Tibial artery (tissue), 4 donors: ENCODE results near the gene MAP3K3.
A peak's percentile ranks its signal among the peaks of the same experiment; 100 is the strongest.

Source experiments
- DNase-seq, 2 donors: peaks; one replicate each; pipeline ENCODE4 v3.0.0-alpha.2; 2019
- H3K27ac ChIP-seq, 2 donors: fragments of 200-600 bp; sonication (generic) in 1 of 2; 1 replicate in 1 of 2; 2 replicates in 1 of 2; pipeline ENCODE4 v1.5.1; 2018 to 2019; ENCODE audit warnings: mild to moderate bottlenecking in 1 of 2
- H3K27me3 ChIP-seq, 2 donors: fragments of 200-600 bp; sonication (generic) in 1 of 2; one replicate each; pipeline versions ENCODE4 v1.5.1 to v1.6.0; 2016 to 2019
- H3K36me3 ChIP-seq, 3 donors: fragments of 200-600 bp; sonication (generic) in 2 of 3; one replicate each; pipeline ENCODE4 v1.5.1; 2016 to 2019; ENCODE audit warnings: mild to moderate bottlenecking in 2 of 3
- H3K4me1 ChIP-seq, 4 donors: fragments of 200-600 bp; sonication (generic) in 2 of 4; 1 replicate in 3 of 4; 2 replicates in 1 of 4; pipeline ENCODE4 v1.5.1; 2016 to 2019
- H3K4me3 ChIP-seq, 2 donors: fragments of 200-600 bp; sonication (generic) in 1 of 2; 1 replicate in 1 of 2; 2 replicates in 1 of 2; pipeline ENCODE4 v1.5.1; 2018 to 2019; ENCODE audit warnings: mild to moderate bottlenecking in 2 of 2
- H3K9me3 ChIP-seq, 3 donors: fragments of 200-600 bp; sonication (generic) in 1 of 3; one replicate each; pipeline ENCODE4 v1.5.1; 2016 to 2019
- CTCF ChIP-seq, 2 experiments: fragments of 200-600 bp in 1 of 2; fragments of 450-650 bp in 1 of 2; IDR thresholded peaks; one replicate each; pipeline ENCODE4 v1.5.1; 2017 to 2019; ENCODE audit warnings: antibody characterized with exemption in 2 of 2, mild to moderate bottlenecking in 1 of 2, moderate library complexity in 1 of 2
- intact Hi-C: fragments of 100-400 bp; cut with DNase I; formaldehyde crosslinking; loops from one replicate; pipeline ENCODE4 v1.15.0; 2023; ENCODE audit warnings: low total_unique reads

Gene MAP3K3

GRCh38 chr17:63622574-63623390 is 565 bp downstream of the MAP3K3 start:
- intact Hi-C loops, result loop anchor here (5.0 kb wide), 1 partner anchor 70 kb away; the partner anchor contains the start of gene DCAF7

GRCh38 chr17:63623786-63624530 is 1.7 kb downstream of the MAP3K3 start:
- H3K4me1 ChIP-seq, result peaks cover 0 to 49% (median 23%) of the 10 kb centered on the region in 4 donors
- intact Hi-C loops, result loop anchor here (5.0 kb wide), 1 partner anchor 72 kb away; the partner anchor contains the start of gene DCAF7
- peak overlapping the region in 1 of 2 donors; percentile 82 for H3K27ac ChIP-seq
- TF ChIP-seq CTCF (IDR thresholded peaks at IDR 0.05), result no peak
- no peaks in the 10 kb centered on the region for H3K27me3 ChIP-seq
- H3K36me3 ChIP-seq, result peaks cover 0 to 4% (median 0%) of the 10 kb centered on the region in 3 donors
- H3K9me3 ChIP-seq, result no peaks in the 10 kb centered on the region
- peak overlapping the region; percentile 67 to 88 for H3K4me3 ChIP-seq
- no peak for DNase-seq

More at GRCh38 chr17:63622574-63623390, 565 bp downstream of the MAP3K3 start:
- Histone ChIP-seq H3K4me3 (peak overlapping the region; percentile 67 to 88), H3K36me3 (no peaks in the 10 kb centered on the region), H3K4me1 (peaks cover 0 to 45% (median 23%) of the 10 kb centered on the region in 4 donors), H3K9me3 (no peaks in the 10 kb centered on the region), H3K27ac (peak overlapping the region; percentile 79 to 82), H3K27me3 (no peaks in the 10 kb centered on the region)
- DNase-seq, result peak; percentile 70 to 86
- TF ChIP-seq CTCF (IDR thresholded peaks at IDR 0.05), result no peak

GRCh38 chr17:63624531-63624880 is 2.3 kb downstream of the MAP3K3 start:
- Histone ChIP-seq H3K4me1 (peaks cover 0 to 54% (median 23%) of the 10 kb centered on the region in 4 donors), H3K36me3 (peaks cover 0 to 5% (median 4%) of the 10 kb centered on the region in 3 donors), H3K27ac (no peak overlapping the region), H3K4me3 (peak overlapping the region in 1 of 2 donors; percentile 88), H3K27me3 (no peaks in the 10 kb centered on the region), H3K9me3 (no peaks in the 10 kb centered on the region)
- DNase-seq, result no peak
- no peak for TF ChIP-seq CTCF (IDR thresholded peaks at IDR 0.05)
- intact Hi-C loops, result loop anchor here (5.0 kb wide), 1 partner anchor 72 kb away; the partner anchor contains the start of gene DCAF7

- Histone ChIP-seq H3K4me1 (peaks cover 0 to 67% (median 22%) of the 10 kb centered on the region in 4 donors), H3K4me3 (no peak overlapping the region), H3K9me3 (no peaks in the 10 kb centered on the region), H3K27ac (no peak overlapping the region), H3K36me3 (peaks cover 0 to 5% (median 4%) of the 10 kb centered on the region in 3 donors), H3K27me3 (no peaks in the 10 kb centered on the region)
- no peak for DNase-seq
- intact Hi-C loops, result no loop called here
- no peak for TF ChIP-seq CTCF (IDR thresholded peaks at IDR 0.05)
Observed at GRCh38 chr17:63626551-63627180, 4.4 kb downstream of the MAP3K3 start.

DNA sequence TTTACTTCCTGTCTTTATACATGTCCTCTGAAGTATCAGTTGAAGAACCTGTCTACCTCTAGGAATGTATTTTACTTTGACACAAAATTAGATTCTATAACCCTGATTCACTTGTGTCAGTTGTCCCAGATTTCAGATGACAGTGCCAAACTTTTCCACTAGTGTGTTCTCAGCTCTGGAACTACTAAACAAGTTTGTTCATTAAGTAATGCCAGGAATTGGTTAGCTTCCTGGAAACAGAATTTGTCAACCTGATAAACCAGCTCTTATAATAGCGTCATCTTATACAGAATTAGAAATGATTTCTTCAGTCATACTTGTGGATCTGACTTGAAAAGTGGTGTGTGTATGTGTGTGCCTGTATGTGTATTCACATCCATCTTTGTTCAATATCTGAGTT is 7.4 kb downstream of the MAP3K3 start:
- no peak overlapping the region for H3K4me3 ChIP-seq
- no peaks in the 10 kb centered on the region for H3K27me3 ChIP-seq
- DNase-seq, result no peak
- no peaks in the 10 kb centered on the region for H3K9me3 ChIP-seq
- peaks cover 24 to 28% (median 25%) of the 10 kb centered on the region in 3 donors for H3K36me3 ChIP-seq
- H3K27ac ChIP-seq, result no peak overlapping the region
- intact Hi-C loops, result no loop called here
- TF ChIP-seq CTCF (IDR thresholded peaks at IDR 0.05), result no peak
- peaks cover 0 to 53% (median 15%) of the 10 kb centered on the region in 4 donors for H3K4me1 ChIP-seq
